PC-9 (cell line): Measurements from ENCODE around the gene FZD7. TPM values are rescaled to one million over a fixed set of nuclear protein-coding genes. Genes with fewer than 3 reads are reported as not detected.

ENCODE experiments used
- BruUV-seq: library from RNA; stranded (reverse); fragments of 400-500 nt; replicated peaks from 2 replicates; lab custom pipeline; 2021; lab: Mats Ljungman, UMichigan
- CTCF ChIA-PET: fragments of 300-600 bp; sonication (Branson Sonifier 250); formaldehyde crosslinking; loops from one replicate; lab custom pipeline; 2022; ENCODE audit warnings: antibody characterized with exemption; lab: Charles Lee
- POLR2A ChIA-PET: fragments of 300-600 bp; sonication (Branson Sonifier 250); formaldehyde crosslinking; loops from one replicate; lab custom pipeline; 2022; ENCODE audit warnings: antibody characterized with exemption; ENCODE audit not compliant: unreplicated experiment; lab: Charles Lee
- DNase-seq, 2 experiments: peaks; one replicate each; pipeline versions ENCODE4 v3.0.0 to v3.0.0-alpha.2; 2015 to 2022; ENCODE audit warnings: mixed read lengths in 1 of 2
- H2AFZ ChIP-seq: fragments of 200-600 bp; sonication (generic); 2 replicates; pipeline ENCODE4 v1.8.1; 2017; ENCODE audit warnings: antibody characterized with exemption
- H3F3A ChIP-seq: fragments of 200-600 bp; sonication (generic); 2 replicates; pipeline ENCODE4 v1.8.1; 2017; ENCODE audit warnings: antibody characterized with exemption, mild to moderate bottlenecking, low read depth; ENCODE audit not compliant: insufficient read depth
- H3K27ac ChIP-seq: fragments of 200-600 bp; sonication (generic); 2 replicates; pipeline ENCODE4 v1.6.1; 2016; ENCODE audit warnings: mixed run types
- H3K27me3 ChIP-seq: fragments of 200-600 bp; sonication (generic); 2 replicates; pipeline ENCODE4 v1.6.1; 2016; ENCODE audit warnings: low read depth, mixed run types; ENCODE audit not compliant: insufficient read depth
- H3K36me3 ChIP-seq: fragments of 200-600 bp; sonication (generic); 2 replicates; pipeline ENCODE4 v1.6.1; 2016; ENCODE audit warnings: low read depth, mixed run types
- H3K4me1 ChIP-seq: fragments of 200-600 bp; sonication (generic); replicated peaks from 2 replicates; pipeline ENCODE4 v1.6.1; 2016; ENCODE audit warnings: mixed run types; ENCODE audit not compliant: insufficient read depth
- H3K4me2 ChIP-seq: fragments of 200-600 bp; sonication (generic); 2 replicates; pipeline ENCODE4 v1.6.1; 2017; ENCODE audit warnings: mixed run types
- H3K4me3 ChIP-seq: fragments of 200-600 bp; sonication (generic); 2 replicates; pipeline ENCODE4 v1.6.1; 2016; ENCODE audit warnings: mixed run types
- H3K79me2 ChIP-seq: fragments of 200-600 bp; sonication (generic); 2 replicates; pipeline ENCODE4 v1.6.1; 2017; ENCODE audit warnings: low read depth, mixed run types
- H3K9me2 ChIP-seq: fragments of 200-600 bp; sonication (generic); 2 replicates; pipeline ENCODE4 v1.8.1; 2017; ENCODE audit warnings: mild to moderate bottlenecking; ENCODE audit not compliant: insufficient read depth
- H3K9me3 ChIP-seq: fragments of 200-600 bp; sonication (generic); 2 replicates; pipeline ENCODE4 v1.8.1; 2016; ENCODE audit warnings: low read depth; ENCODE audit not compliant: insufficient read depth
- H4K20me1 ChIP-seq: fragments of 200-600 bp; sonication (generic); 2 replicates; pipeline ENCODE4 v1.8.1; 2017; ENCODE audit not compliant: insufficient read depth
- EZH2 ChIP-seq: fragments of 200-600 bp; sonication (generic); IDR thresholded peaks from 2 replicates; pipeline ENCODE4 v1.8.0; 2017; ENCODE audit warnings: antibody characterized with exemption, low read depth
- intact Hi-C: fragments of 100-400 bp; cut with micrococcal nuclease; formaldehyde crosslinking; loops from one replicate; pipeline ENCODE4 v1.10.0; 2022; ENCODE audit not compliant: unreplicated experiment
- total RNA-seq: library from RNA; stranded (reverse); gene quantifications from 2 replicates; pipeline ENCODE4 v1.2.3, GENCODE V29; 2021
- TF ChIP-seq, protein P1 (sequence below): fragments of 200-600 bp; sonication (generic); conservative IDR thresholded peaks from 2 replicates; pipeline ENCODE4 v1.6.1; 2017; ENCODE audit warnings: mixed run types, antibody characterized with exemption, mild to moderate bottlenecking, moderate library complexity

FZD7 gene
- total RNA-seq, 1 experiment from 2014 or later: 26.8 TPM

DNA sequence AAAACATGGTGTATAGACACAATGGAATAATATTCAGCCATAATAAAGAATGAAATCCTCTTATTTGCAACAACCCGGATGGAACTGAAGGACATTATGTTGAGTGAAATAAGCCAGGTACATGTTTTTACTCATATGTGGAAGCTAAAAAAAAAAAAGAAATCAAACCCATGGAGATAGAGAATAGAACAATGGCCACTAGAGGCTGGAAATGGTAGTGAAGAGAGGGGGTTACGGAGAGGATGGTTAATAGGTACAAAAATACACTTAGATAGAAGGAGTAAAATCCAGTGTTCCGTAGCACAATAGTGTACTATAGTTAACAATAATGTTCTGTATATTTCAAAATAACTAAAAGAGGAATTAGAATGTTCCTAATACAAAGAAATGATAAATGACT is 26.6 kb downstream of the FZD7 start:
- Histone ChIP-seq H3K27me3 (no peaks in the 10 kb centered on the region), H4K20me1 (no peaks in the 10 kb centered on the region), H3K9me2 (no peaks in the 10 kb centered on the region), H3K27ac (no peak overlapping the region), H3K9me3 (no peaks in the 10 kb centered on the region), H3F3A (no peaks in the 10 kb centered on the region), H3K79me2 (no peaks in the 10 kb centered on the region), H3K4me3 (no peak overlapping the region), H3K36me3 (no peaks in the 10 kb centered on the region), H2AFZ (no peak overlapping the region), H3K4me2 (no peak overlapping the region), H3K4me1 (no peaks in the 10 kb centered on the region)
- ChIA-PET POLR2A (no interaction called here), CTCF (no interaction called here)
- DNase-seq: no peak
- no TSS peak for BruUV-seq
- intact Hi-C loops: no loop called here
- no peak for TF ChIP-seq EZH2
- TF ChIP-seq, protein P1, sequence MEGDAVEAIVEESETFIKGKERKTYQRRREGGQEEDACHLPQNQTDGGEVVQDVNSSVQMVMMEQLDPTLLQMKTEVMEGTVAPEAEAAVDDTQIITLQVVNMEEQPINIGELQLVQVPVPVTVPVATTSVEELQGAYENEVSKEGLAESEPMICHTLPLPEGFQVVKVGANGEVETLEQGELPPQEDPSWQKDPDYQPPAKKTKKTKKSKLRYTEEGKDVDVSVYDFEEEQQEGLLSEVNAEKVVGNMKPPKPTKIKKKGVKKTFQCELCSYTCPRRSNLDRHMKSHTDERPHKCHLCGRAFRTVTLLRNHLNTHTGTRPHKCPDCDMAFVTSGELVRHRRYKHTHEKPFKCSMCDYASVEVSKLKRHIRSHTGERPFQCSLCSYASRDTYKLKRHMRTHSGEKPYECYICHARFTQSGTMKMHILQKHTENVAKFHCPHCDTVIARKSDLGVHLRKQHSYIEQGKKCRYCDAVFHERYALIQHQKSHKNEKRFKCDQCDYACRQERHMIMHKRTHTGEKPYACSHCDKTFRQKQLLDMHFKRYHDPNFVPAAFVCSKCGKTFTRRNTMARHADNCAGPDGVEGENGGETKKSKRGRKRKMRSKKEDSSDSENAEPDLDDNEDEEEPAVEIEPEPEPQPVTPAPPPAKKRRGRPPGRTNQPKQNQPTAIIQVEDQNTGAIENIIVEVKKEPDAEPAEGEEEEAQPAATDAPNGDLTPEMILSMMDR: peak; percentile 46; the same call in 1 of the 2 replicates

DNA sequence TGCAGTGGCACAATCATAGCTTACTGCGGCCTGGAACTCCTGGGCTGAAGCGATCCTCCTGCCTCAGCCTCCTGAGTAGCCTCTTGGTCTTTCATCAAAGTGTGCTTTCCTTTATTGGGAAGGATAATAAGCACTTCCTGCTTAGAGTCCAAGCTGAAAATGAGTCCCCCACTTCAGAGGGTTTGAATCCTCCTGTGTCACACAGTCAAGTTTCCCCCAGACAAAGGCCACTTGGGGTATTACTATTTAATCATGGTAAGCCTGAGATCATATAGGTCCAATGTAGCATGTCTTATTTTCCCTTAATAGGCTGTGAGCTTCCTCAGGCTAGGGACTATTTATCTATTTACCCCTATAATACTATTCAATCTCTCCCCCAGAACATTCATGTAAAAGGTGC is 28.0 kb downstream of the FZD7 start:
- H3K9me3 ChIP-seq: no peaks in the 10 kb centered on the region
- H3K4me2 ChIP-seq: no peak overlapping the region
- H3K79me2 ChIP-seq: no peaks in the 10 kb centered on the region
- H3K36me3 ChIP-seq: no peaks in the 10 kb centered on the region
- no peaks in the 10 kb centered on the region for H3K27me3 ChIP-seq
- no peaks in the 10 kb centered on the region for H4K20me1 ChIP-seq
- intact Hi-C loops: no loop called here
- no TSS peak for BruUV-seq
- no peak for DNase-seq
- H3K27ac ChIP-seq: no peak overlapping the region
- no peaks in the 10 kb centered on the region for H3F3A ChIP-seq
- CTCF ChIA-PET: interaction anchor here (0.6 kb wide), 2 partner anchors 12 to 87 kb away, joined by 3 read pairs; no protein-coding TSS in a partner anchor
- TF ChIP-seq, protein P1: no peak
- TF ChIP-seq EZH2: no peak
- no peaks in the 10 kb centered on the region for H3K4me1 ChIP-seq
- no peak overlapping the region for H3K4me3 ChIP-seq
- no peaks in the 10 kb centered on the region for H3K9me2 ChIP-seq
- no peak overlapping the region for H2AFZ ChIP-seq
- POLR2A ChIA-PET: no interaction called here

DNA sequence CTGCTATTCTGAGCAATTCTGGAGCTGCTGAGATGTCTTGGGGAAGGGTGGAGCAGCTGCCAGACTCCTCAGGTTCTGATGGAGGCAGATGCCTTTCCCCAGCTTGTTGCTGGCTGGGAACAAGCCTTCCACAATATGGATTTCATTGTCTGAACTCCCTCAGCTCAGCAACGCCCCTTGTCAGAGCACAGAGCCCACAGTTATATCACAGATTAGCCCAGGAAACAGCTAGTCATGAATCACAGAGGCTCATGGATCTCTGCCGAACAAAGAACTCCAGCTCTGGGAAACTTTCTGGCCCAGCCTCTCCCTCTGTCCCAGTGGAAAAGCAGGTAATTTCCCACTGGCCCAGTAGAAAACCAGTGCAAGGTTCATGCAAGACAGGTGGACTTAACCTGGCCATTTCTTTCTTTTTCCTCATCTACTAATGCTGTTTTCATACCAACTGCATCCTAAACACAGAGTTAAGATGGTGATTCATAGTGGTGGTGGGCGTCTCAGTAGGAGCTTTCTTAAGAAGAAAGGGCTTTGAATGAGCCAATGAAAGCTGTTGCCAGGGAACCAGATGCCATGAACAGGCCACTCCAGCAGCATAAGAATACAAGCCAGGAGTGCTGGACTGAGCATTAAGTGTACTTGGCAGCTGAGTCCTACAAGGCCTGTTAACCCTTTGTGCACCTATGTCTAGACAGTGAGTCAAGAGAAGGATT is 30.7 kb downstream of the FZD7 start:
- TF ChIP-seq, protein P1: no peak
- TF ChIP-seq EZH2: no peak
- no peaks in the 10 kb centered on the region for H3K9me3 ChIP-seq
- H3K79me2 ChIP-seq: no peaks in the 10 kb centered on the region
- peak; percentile 2 to 36 for DNase-seq
- intact Hi-C loops: no loop called here
- BruUV-seq: no TSS peak
- H3K4me1 ChIP-seq: no peaks in the 10 kb centered on the region
- H3K27me3 ChIP-seq: no peaks in the 10 kb centered on the region
- no peaks in the 10 kb centered on the region for H4K20me1 ChIP-seq
- H2AFZ ChIP-seq: no peak overlapping the region
- no peak overlapping the region for H3K4me2 ChIP-seq
- H3K27ac ChIP-seq: no peak overlapping the region
- no peaks in the 10 kb centered on the region for H3K36me3 ChIP-seq
- ChIA-PET CTCF (interaction anchor here (0.6 kb wide), 1 partner anchor 185 kb away, joined by 5 read pairs; no protein-coding TSS in a partner anchor), POLR2A (interaction anchor here (0.6 to 0.7 kb wide), 2 partner anchors 157 to 830 kb away, joined by 3 to 4 read pairs; no protein-coding TSS in a partner anchor)
- no peaks in the 10 kb centered on the region for H3F3A ChIP-seq
- no peaks in the 10 kb centered on the region for H3K9me2 ChIP-seq
- no peak overlapping the region for H3K4me3 ChIP-seq
